GM23248 (cell line): ENCODE data around the gene COBLL1. TPM values are rescaled to one million over a fixed set of nuclear protein-coding genes. Genes with fewer than 3 reads are reported as not detected.

Source experiments
- DNase-seq: peaks from one replicate; pipeline ENCODE4 v3.0.0-alpha.2; 2015
- H2AFZ ChIP-seq: fragments of 200-600 bp; sonication (generic); 2 replicates; pipeline ENCODE4 v1.6.1; 2016; ENCODE audit warnings: antibody characterized with exemption
- H3F3A ChIP-seq: fragments of 200-600 bp; sonication (generic); 2 replicates; pipeline ENCODE4 v1.6.1; 2016; ENCODE audit warnings: mild to moderate bottlenecking, antibody characterized with exemption, mixed run types; ENCODE audit not compliant: insufficient read depth
- H3K27ac ChIP-seq: fragments of 200-600 bp; sonication (generic); 2 replicates; pipeline ENCODE4 v1.5.1; 2016; ENCODE audit warnings: mild to moderate bottlenecking
- H3K27me3 ChIP-seq: fragments of 200-600 bp; sonication (generic); replicated peaks from 2 replicates; pipeline ENCODE4 v1.6.1; 2016; ENCODE audit warnings: mild to moderate bottlenecking; ENCODE audit not compliant: insufficient read depth
- H3K36me3 ChIP-seq: fragments of 200-600 bp; sonication (generic); 2 replicates; pipeline ENCODE4 v1.6.1; 2016; ENCODE audit warnings: low read depth, mild to moderate bottlenecking
- H3K4me1 ChIP-seq: fragments of 200-600 bp; sonication (generic); 2 replicates; pipeline ENCODE4 v1.6.1; 2016; ENCODE audit warnings: mild to moderate bottlenecking; ENCODE audit not compliant: insufficient read depth
- H3K4me2 ChIP-seq: fragments of 200-600 bp; sonication (generic); one replicate; pipeline ENCODE4 v1.6.1; 2016; ENCODE audit warnings: mild to moderate bottlenecking; ENCODE audit not compliant: unreplicated experiment
- H3K4me3 ChIP-seq: fragments of 200-600 bp; sonication (generic); 2 replicates; pipeline ENCODE4 v1.5.1; 2016; ENCODE audit warnings: mild to moderate bottlenecking
- H3K79me2 ChIP-seq: fragments of 200-600 bp; sonication (generic); 2 replicates; pipeline ENCODE4 v1.6.1; 2016; ENCODE audit warnings: mild to moderate bottlenecking; ENCODE audit not compliant: insufficient read depth
- H3K9ac ChIP-seq: fragments of 200-600 bp; sonication (generic); 2 replicates; pipeline ENCODE4 v1.6.1; 2016; ENCODE audit warnings: mild to moderate bottlenecking
- H3K9me2 ChIP-seq: fragments of 200-600 bp; sonication (generic); 2 replicates; pipeline ENCODE4 v1.6.1; 2016; ENCODE audit warnings: mixed run types, mild to moderate bottlenecking, moderate library complexity; ENCODE audit not compliant: insufficient read depth
- H3K9me3 ChIP-seq: fragments of 200-600 bp; sonication (generic); one replicate; pipeline ENCODE4 v1.6.1; 2017; ENCODE audit warnings: low read depth
- H4K20me1 ChIP-seq: fragments of 200-600 bp; sonication (generic); 2 replicates; pipeline ENCODE4 v1.6.0; 2016; ENCODE audit not compliant: insufficient read depth
- EZH2 ChIP-seq: fragments of 200-600 bp; sonication (generic); IDR thresholded peaks from 2 replicates; pipeline ENCODE4 v1.6.1; 2018; ENCODE audit warnings: antibody characterized with exemption, mild to moderate bottlenecking; ENCODE audit not compliant: insufficient read depth, poor library complexity, severe bottlenecking
- EZH2phosphoT487 ChIP-seq: fragments of 200-600 bp; sonication (generic); IDR thresholded peaks from 2 replicates; pipeline ENCODE4 v1.6.1; 2018; ENCODE audit warnings: antibody characterized with exemption, moderate library complexity, mild to moderate bottlenecking, low read depth; ENCODE audit not compliant: insufficient read depth
- WGBS, 2 experiments: methylation state at CpG; one replicate each; pipeline ENCODE4 v1.1.6; 2015 to 2017; ENCODE audit warnings: low lambda C conversion rate in 2 of 2, low coverage in 1 of 2; ENCODE audit errors: missing lambda C conversion rate in 2 of 2; 5-methylcytosine and 5-hydroxymethylcytosine counted together
- in situ Hi-C: fragments of 300-500 bp; cut with MboI; formaldehyde crosslinking; loops from 2 replicates; pipeline ENCODE4 v1.15.0; 2020
- polyA plus RNA-seq: library from polyadenylated mRNA; unstranded; fragments of >200 nt; fragmentation: Nextera tagmentation; extraction: Ambion mirVana; gene quantifications from 2 replicates; pipeline ENCODE4 v1.2.1, GENCODE V29; 2016
- total RNA-seq: library from RNA; depleted of rRNA; stranded (reverse); fragments of >200 nt; shearing (Covaris generic); gene quantifications from 2 replicates; pipeline ENCODE4 v1.2.3, GENCODE V29; 2014

The COBLL1 gene
- total and polyA plus RNA-seq, 2 experiments from 2014 or later = 1.8 to 2.2 TPM

DNA sequence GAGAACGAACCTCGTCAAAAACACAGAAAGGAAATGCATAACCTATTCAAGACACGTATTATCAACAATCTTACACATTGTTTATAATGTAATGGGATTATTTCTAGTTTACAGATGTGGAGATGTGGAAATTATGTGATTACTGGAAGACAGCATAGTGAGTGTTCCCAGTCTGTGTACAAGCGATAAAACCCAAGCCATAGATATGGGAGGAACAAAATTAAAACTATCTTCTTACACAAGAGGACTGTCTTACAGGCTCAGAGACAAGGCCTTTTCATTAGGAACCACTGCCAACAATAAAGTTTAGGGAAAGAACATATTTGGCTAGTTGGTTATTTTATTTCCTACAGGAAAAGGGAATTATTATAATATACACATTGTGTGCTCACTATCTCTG lies 20.3 kb downstream of the COBLL1 start:
- H3K9me2 ChIP-seq = no peaks in the 10 kb centered on the region
- in situ Hi-C loops = no loop called here
- H3K4me2 ChIP-seq = no peak overlapping the region
- TF ChIP-seq EZH2 (no peak), EZH2phosphoT487 (no peak)
- peaks cover 7% of the 10 kb centered on the region; the same call in 1 of the 2 replicates for H3F3A ChIP-seq
- no peak overlapping the region for H3K27ac ChIP-seq
- no peaks in the 10 kb centered on the region for H3K27me3 ChIP-seq
- DNase-seq = no peak
- WGBS, 2 experiments = 70 to 73% methylated on average over 4 of the region's 4 CpGs
- no peaks in the 10 kb centered on the region for H4K20me1 ChIP-seq
- no peaks in the 10 kb centered on the region for H3K9me3 ChIP-seq
- H3K9ac ChIP-seq = no peak overlapping the region
- H3K4me3 ChIP-seq = no peak overlapping the region
- no peaks in the 10 kb centered on the region for H3K36me3 ChIP-seq
- 0 out of 2 replicates have a peak, but pooled peaks cover 5% of the 10 kb centered on the region for H3K4me1 ChIP-seq
- no peaks in the 10 kb centered on the region for H3K79me2 ChIP-seq
- H2AFZ ChIP-seq = no peak overlapping the region

DNA sequence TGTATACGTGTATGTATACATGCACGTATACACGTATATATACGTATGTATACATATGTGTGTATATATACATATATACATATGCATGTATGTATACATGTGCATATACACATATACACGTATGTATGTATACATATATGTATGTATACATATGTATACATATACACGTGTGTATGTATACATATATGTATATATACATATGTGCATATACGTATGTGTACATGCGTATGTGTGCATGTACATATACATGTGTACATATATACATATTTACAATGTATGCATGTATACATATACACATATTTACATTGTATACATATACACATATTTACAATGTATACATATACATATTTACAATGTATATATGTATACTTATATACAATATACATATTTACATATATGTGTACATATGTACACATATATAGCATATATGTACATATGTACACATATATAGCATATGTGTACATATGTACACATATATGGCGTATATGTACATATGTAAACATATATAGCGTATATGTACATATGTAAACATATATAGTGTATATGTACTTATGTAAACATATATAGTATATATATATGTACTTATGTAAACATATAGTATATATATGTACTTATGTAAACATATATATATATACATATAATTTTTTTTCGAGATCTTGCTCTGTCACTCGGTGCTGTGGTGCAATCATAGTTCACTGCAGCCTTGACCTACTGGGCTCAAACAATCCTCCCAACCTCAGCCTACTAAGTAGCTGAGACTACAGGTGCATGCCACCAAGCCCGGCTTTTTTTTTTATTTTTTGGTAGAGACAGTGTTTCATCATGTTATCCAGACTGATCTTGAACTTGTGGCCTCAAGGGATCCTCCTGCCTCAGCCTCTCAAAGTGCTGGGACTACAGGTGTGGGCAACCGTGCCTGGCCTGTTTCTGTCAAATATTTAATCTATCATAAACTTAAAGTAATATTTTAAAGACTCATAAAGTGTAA lies 23.2 kb downstream of the COBLL1 start:
- no peaks in the 10 kb centered on the region for H4K20me1 ChIP-seq

DNA sequence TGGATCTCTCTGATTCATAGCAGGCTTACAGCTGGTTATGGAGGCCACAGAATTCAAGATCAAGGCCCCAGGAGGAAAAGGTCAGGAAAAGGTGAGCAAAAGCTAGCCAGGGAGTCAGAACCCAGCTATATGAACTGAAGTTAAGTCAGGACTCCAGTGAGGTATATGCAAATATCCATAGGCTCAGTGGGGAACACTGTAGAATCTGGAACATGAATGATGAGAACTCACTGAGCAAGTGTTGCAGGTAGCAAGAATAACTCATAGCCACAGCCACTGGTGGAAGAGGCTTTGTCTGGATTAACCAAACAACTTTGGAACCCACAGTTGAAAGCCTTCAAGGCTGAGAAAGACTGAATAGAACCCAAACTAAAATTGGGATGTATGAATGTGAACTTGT lies 24.7 kb downstream of the COBLL1 start:
- DNase-seq = no peak
- Histone ChIP-seq H3K4me3 (no peak overlapping the region), H3K27me3 (no peaks in the 10 kb centered on the region), H3K9me2 (no peaks in the 10 kb centered on the region), H4K20me1 (no peaks in the 10 kb centered on the region), H3K36me3 (no peaks in the 10 kb centered on the region), H3K4me2 (no peak overlapping the region), H3K4me1 (no peaks in the 10 kb centered on the region), H3K9me3 (no peaks in the 10 kb centered on the region), H3K79me2 (no peaks in the 10 kb centered on the region), H3K9ac (no peak overlapping the region), H3K27ac (no peak overlapping the region), H2AFZ (no peak overlapping the region), H3F3A (no peaks in the 10 kb centered on the region)
- no peak for TF ChIP-seq EZH2phosphoT487
- TF ChIP-seq EZH2 = no peak
- in situ Hi-C loops = no loop called here

More for the DNA sequence above, 23.2 kb downstream of the COBLL1 start:
- H3K4me2 ChIP-seq = no peak overlapping the region
- in situ Hi-C loops = no loop called here
- H3K9me3 ChIP-seq = no peaks in the 10 kb centered on the region
- H3K27me3 ChIP-seq = no peaks in the 10 kb centered on the region
- no peak for DNase-seq
- H3K9me2 ChIP-seq = no peaks in the 10 kb centered on the region
- no peak overlapping the region for H2AFZ ChIP-seq
- 96% methylated on average over 14 of the region's 14 CpGs for WGBS, 2 experiments
- TF ChIP-seq EZH2phosphoT487 (no peak), EZH2 (no peak)
- no peaks in the 10 kb centered on the region for H3K4me1 ChIP-seq
- H3K27ac ChIP-seq = no peak overlapping the region
- H3K4me3 ChIP-seq = no peak overlapping the region
- H3K9ac ChIP-seq = no peak overlapping the region
- H3K79me2 ChIP-seq = no peaks in the 10 kb centered on the region
- no peaks in the 10 kb centered on the region for H3F3A ChIP-seq
- no peaks in the 10 kb centered on the region for H3K36me3 ChIP-seq

DNA sequence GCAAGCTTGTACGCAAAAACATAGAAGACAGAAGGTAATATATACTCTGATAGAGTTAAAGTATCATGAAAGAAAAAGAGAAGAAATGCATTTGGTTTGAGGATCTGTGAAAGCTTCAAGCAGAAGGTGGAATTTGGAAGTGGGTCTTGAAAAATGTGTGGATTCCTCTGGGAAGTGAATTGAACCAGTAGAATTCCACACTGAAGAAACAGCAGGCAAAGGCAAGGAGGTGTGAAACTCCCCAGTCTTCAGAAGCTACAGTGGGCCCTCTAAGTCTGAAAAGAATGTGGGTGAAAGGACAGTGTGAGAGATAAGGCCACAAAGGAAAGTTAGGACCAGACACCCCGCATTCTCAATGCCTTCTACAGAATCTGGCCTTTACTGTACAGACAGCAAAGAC lies 25.6 kb downstream of the COBLL1 start:
- Histone ChIP-seq H3K79me2 (no peaks in the 10 kb centered on the region), H3K9me3 (no peaks in the 10 kb centered on the region), H3K4me1 (no peaks in the 10 kb centered on the region), H3K9me2 (no peaks in the 10 kb centered on the region; the same call in 1 of the 2 replicates), H3K9ac (no peak overlapping the region), H3K4me2 (no peak overlapping the region), H3K27me3 (no peaks in the 10 kb centered on the region), H3K36me3 (no peaks in the 10 kb centered on the region), H4K20me1 (no peaks in the 10 kb centered on the region), H3F3A (no peaks in the 10 kb centered on the region), H3K4me3 (no peak overlapping the region), H2AFZ (no peak overlapping the region), H3K27ac (no peak overlapping the region)
- in situ Hi-C loops = no loop called here
- 38 to 45% methylated on average over 2 of the region's 2 CpGs for WGBS, 2 experiments
- no peak for DNase-seq
- TF ChIP-seq EZH2phosphoT487 = no peak
- TF ChIP-seq EZH2 = no peak
